ENCODE results near the gene ORC2. TPM values are rescaled to one million over a fixed set of nuclear protein-coding genes. Genes with fewer than 3 reads are reported as not detected.

The ORC2 gene
- total RNA-seq, 1 experiment from 2014 or later, result 11.0 TPM

DNA sequence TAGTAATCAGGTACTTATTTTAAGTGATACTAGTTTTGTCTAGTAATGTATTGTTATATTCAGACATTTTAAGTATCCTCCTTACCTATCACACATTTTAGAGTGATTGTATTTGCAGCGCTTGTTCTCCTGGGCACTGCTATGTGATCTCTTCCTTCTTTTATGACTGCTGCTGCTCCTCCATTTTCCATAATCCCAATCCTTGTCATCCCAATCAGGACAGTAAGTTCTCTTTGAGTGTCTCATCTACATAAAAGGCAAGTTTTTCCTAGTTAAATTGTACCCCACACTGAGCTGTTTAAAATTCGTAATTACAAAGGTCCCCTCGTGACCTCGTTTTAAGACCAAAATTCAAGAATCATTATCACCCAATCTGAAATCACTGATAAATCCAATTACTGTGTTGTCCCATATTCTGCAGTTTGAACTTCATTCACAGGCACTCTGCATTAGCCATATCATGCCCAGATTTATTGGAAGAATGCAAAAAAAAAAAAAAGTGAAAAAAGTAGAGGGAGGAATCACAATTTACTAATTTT lies 101.8 kb downstream of the ORC2 start:
- no peak for DNase-seq (ENCODE audit: low spot score)

DNA sequence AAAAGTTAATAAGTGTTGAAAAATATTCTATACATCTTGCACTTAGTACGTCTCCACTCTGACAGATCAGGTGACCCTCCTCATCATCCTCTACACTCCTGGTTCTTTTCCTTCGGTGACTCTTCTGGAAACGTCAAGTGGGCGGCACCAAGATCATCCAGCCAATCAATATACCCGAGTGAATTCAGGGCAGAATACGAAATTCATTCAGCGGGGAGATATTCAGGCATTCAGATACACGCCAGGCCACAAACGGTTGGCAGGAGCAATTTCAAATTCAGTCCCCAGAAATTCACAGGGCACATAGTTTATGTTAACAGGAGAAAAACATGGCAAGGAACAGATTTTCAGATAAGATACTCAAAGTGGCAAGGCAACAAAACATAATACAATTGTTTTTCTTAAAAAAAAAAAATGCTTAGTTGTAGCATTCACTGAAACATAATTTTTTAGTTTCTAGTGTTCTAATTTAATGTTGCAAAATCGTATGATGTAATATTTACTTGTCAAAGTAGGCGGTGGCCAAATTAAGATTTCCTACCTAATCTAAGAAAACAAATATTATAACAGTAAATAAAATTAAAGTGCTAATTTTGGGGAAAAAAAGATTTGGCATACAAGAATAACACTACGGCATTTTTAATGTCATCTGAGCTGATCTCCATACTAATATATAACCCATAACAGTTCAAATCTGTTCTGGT lies 103.2 kb downstream of the ORC2 start:
- no peak for DNase-seq (ENCODE audit: low spot score)

Small RNA genes within 50 kb of the gene (small RNA-seq; reads per million reads assigned to genes)
- gene RF00019 (not detected), gene RNU6-312P (not detected), gene RNU6-762P (not detected)

Other genes with a start within 250 kb of the ORC2 start
- 121 and 152 TPM in 2 replicates for gene BZW1, start 151.8 kb downstream of the ORC2 start, total RNA-seq (2014; rRNA removed; shearing (Covaris generic))
- 32.2 and 39.1 TPM in 2 replicates for gene CLK1, start 99.0 kb downstream of the ORC2 start, total RNA-seq (2014; rRNA removed; shearing (Covaris generic))
- gene PPIL3, start 74.6 kb downstream of the ORC2 start, total RNA-seq (2014; rRNA removed; shearing (Covaris generic)), result 18.5 and 27.4 TPM in 2 replicates
- gene NIF3L1, start 74.3 kb downstream of the ORC2 start, total RNA-seq (2014; rRNA removed; shearing (Covaris generic)), result 31.6 and 38.3 TPM in 2 replicates
- 2.8 and 4.0 TPM in 2 replicates for gene HYCC2, start 108.0 kb upstream of the ORC2 start, total RNA-seq (2014; rRNA removed; shearing (Covaris generic))
- 75.3 and 82.9 TPM in 2 replicates for gene NDUFB3, start 108.3 kb upstream of the ORC2 start, total RNA-seq (2014; rRNA removed; shearing (Covaris generic))
- gene CFLAR, start 152.5 kb upstream of the ORC2 start, total RNA-seq (2014; rRNA removed; shearing (Covaris generic)), result 30.6 and 41.2 TPM in 2 replicates
- gene CASP10, start 219.5 kb upstream of the ORC2 start, total RNA-seq (2014; rRNA removed; shearing (Covaris generic)), result 2.5 and 6.3 TPM in 2 replicates

Measured in HT-29 (cell line).